Measurements from ENCODE around the gene FBXO8.
A peak's percentile ranks its signal among the peaks of the same experiment; 100 is the strongest.

The FBXO8 gene

GRCh38 chr4:174283507-174284471 is at the start of gene FBXO8, which contains the start of gene CEP44:
Gene FBXO8, minus strand, starts transcription at chr4:174283667. Its CDS starts 20,575 bp downstream, at chr4:174263092.
Gene CEP44, plus strand, starts transcription at chr4:174283911. Its CDS starts 15,211 bp downstream, at chr4:174299122.
- no peak for DNase-seq (ENCODE audit: low read depth)
- no peak for TF ChIP-seq CTCF (IDR thresholded peaks at IDR 0.05; ENCODE audit: control insufficient read depth, insufficient read depth, low read depth, low read length, missing control alignments)
- H3K4me3 ChIP-seq (ENCODE audit: control insufficient read depth, low read depth, low read length) = peak within 1 kb of the TSS; percentile 65

- DNase-seq (ENCODE audit: low read depth) = no peak
- H3K4me3 ChIP-seq (ENCODE audit: control insufficient read depth, low read depth, low read length) = no peak overlapping the region
- no peak for TF ChIP-seq CTCF (IDR thresholded peaks at IDR 0.05; ENCODE audit: control insufficient read depth, insufficient read depth, low read depth, low read length, missing control alignments)
Measured at GRCh38 chr4:174332741-174333493, 49.5 kb upstream of the FBXO8 start.

- H3K4me3 ChIP-seq (ENCODE audit: control insufficient read depth, low read depth, low read length) = no peak overlapping the region
- DNase-seq (ENCODE audit: low read depth) = no peak
- TF ChIP-seq CTCF (IDR thresholded peaks at IDR 0.05; ENCODE audit: control insufficient read depth, insufficient read depth, low read depth, low read length, missing control alignments) = no peak
Measured at GRCh38 chr4:174324725-174325124, 41.3 kb upstream of the FBXO8 start.

- no peak overlapping the region for H3K4me3 ChIP-seq (ENCODE audit: control insufficient read depth, low read depth, low read length)
- TF ChIP-seq CTCF (IDR thresholded peaks at IDR 0.05; ENCODE audit: control insufficient read depth, insufficient read depth, low read depth, low read length, missing control alignments) = no peak
- DNase-seq (ENCODE audit: low read depth) = no peak
Measured at GRCh38 chr4:174324236-174324635, 40.8 kb upstream of the FBXO8 start.

GRCh38 chr4:174320494-174321199 is 37.2 kb upstream of the FBXO8 start:
- H3K4me3 ChIP-seq (ENCODE audit: control insufficient read depth, low read depth, low read length) = no peak overlapping the region
- TF ChIP-seq CTCF (IDR thresholded peaks at IDR 0.05; ENCODE audit: control insufficient read depth, insufficient read depth, low read depth, low read length, missing control alignments) = no peak
- DNase-seq (ENCODE audit: low read depth) = no peak
